ENCODE measurements around the gene SMPD3. TPM values are rescaled to one million over a fixed set of nuclear protein-coding genes. Genes with fewer than 3 reads are reported as not detected.

Gene SMPD3
- total and polyA plus RNA-seq, 8 donors, result 0.79 to 3.7 (median 2.8) TPM

GRCh38 chr16:68378436-68379415, 69.6 kb downstream of the SMPD3 start:
- TF ChIP-seq, protein P1, sequence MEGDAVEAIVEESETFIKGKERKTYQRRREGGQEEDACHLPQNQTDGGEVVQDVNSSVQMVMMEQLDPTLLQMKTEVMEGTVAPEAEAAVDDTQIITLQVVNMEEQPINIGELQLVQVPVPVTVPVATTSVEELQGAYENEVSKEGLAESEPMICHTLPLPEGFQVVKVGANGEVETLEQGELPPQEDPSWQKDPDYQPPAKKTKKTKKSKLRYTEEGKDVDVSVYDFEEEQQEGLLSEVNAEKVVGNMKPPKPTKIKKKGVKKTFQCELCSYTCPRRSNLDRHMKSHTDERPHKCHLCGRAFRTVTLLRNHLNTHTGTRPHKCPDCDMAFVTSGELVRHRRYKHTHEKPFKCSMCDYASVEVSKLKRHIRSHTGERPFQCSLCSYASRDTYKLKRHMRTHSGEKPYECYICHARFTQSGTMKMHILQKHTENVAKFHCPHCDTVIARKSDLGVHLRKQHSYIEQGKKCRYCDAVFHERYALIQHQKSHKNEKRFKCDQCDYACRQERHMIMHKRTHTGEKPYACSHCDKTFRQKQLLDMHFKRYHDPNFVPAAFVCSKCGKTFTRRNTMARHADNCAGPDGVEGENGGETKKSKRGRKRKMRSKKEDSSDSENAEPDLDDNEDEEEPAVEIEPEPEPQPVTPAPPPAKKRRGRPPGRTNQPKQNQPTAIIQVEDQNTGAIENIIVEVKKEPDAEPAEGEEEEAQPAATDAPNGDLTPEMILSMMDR (IDR thresholded peaks at IDR 0.05), result no peak
- Histone ChIP-seq H3K27me3 (no peaks in the 10 kb centered on the region), H3K4me1 (no peaks in the 10 kb centered on the region), H3K27ac (no peak overlapping the region), H3K4me3 (no peak overlapping the region), H3K36me3 (no peaks in the 10 kb centered on the region), H3K9me3 (no peaks in the 10 kb centered on the region)
- DNase-seq (peak in 1 of 4 donors; percentile 40), ATAC-seq (no peak)
- intact Hi-C loops (cut with DNase I), result no loop called here

DNA sequence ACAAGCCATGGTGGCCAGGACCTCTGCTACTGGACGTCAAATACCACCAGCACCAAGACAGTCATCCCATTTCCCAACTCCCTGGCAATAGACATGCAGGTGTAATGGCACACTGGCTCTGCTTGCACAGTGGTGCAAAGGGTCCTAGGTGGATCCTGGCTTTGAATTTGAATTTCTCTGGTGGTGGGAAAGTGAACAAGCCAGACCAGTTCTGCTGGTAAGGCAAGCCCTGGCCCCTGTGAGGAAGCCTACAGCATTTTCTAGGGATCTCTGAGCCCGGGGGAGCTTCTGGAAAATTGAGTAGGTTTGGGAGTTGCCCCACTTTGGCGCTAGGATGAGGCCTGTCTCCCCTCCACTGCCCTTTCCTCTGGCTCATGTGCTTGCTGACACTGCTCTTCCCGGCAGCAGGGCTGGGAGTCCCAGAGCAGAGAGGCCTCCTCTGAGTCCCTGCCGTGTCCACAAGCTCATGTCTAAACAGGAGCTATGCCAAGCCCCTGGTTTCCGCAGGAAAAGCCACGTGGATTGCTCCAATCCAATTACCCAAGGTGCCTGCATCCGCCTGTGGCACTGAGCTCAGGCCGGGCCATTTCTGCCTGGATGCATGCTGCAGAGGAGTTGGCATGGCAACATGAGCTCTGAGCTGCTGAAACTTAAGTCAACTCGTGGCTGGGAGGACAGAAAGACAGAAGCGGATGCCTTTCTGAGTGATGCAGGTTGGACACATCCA, 70.5 kb downstream of the SMPD3 start:
- Histone ChIP-seq H3K27me3 (no peaks in the 10 kb centered on the region), H3K27ac (no peak overlapping the region), H3K36me3 (no peaks in the 10 kb centered on the region), H3K9me3 (no peaks in the 10 kb centered on the region), H3K4me3 (no peak overlapping the region), H3K4me1 (no peaks in the 10 kb centered on the region)
- ATAC-seq, result no peak
- peak in 1 of 4 donors; percentile 62 for DNase-seq
- TF ChIP-seq, protein P1 (IDR thresholded peaks at IDR 0.05), result no peak
- intact Hi-C loops (cut with DNase I), result no loop called here

DNA sequence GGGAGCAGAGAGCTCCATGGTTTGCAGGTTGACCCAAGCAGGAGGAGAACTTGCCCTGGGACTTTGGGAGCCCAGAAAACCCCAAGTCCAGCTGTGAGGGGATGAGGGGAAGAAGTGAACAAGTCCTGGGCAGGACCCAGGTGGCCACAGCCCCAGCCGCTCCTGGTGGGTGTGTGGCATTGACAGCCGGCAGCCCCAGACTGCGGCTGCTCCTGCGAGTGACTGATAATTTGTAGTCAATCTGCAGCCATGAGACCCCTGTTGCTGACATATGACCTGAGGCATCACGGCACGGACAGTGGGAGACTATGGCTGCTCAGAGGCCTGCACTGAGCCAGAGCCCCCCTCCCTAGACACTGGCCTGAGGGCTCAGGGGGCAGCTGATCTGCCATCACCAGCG, 71.1 kb downstream of the SMPD3 start:
- Histone ChIP-seq H3K27ac (no peak overlapping the region), H3K27me3 (no peaks in the 10 kb centered on the region), H3K4me3 (no peak overlapping the region), H3K36me3 (no peaks in the 10 kb centered on the region), H3K4me1 (no peaks in the 10 kb centered on the region), H3K9me3 (no peaks in the 10 kb centered on the region)
- DNase-seq, result peak in 1 of 4 donors; percentile 50
- no peak for ATAC-seq
- intact Hi-C loops (cut with DNase I), result no loop called here
- TF ChIP-seq, protein P1 (IDR thresholded peaks at IDR 0.05), result no peak

DNA sequence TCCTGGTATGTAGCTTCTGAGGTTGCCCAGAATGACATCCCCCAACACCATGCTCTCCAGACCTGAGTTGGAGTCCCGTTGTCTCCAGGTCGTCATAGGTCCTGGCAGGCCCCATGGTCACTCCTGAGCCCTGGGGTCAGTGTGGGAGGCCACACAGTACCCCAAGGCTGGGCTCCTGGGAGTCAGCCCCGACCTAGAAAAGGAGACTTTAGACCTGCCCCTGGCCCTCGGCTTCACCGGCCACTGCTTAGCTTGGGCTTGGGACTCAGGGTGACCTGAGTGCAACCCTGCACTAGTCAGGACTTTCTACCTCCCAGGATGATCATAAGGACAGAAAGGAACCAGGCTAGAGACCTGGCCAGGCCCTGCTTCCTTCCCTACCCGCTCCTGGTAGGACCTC, 71.7 kb downstream of the SMPD3 start:
- intact Hi-C loops (cut with DNase I), result no loop called here
- no peak for ATAC-seq
- Histone ChIP-seq H3K9me3 (no peaks in the 10 kb centered on the region), H3K27ac (no peak overlapping the region), H3K27me3 (no peaks in the 10 kb centered on the region), H3K36me3 (no peaks in the 10 kb centered on the region), H3K4me1 (no peaks in the 10 kb centered on the region), H3K4me3 (no peak overlapping the region)
- peak in 1 of 4 donors; percentile 65 for DNase-seq
- TF ChIP-seq, protein P1 (IDR thresholded peaks at IDR 0.05), result no peak
